Right lobe of liver (tissue), 4 donors: ENCODE data around the gene TIMP3.

ENCODE experiments used
- POLR2A ChIP-seq: fragments of 450-650 bp; IDR thresholded peaks from one replicate; pipeline ENCODE4 v1.6.1; 2017; ENCODE audit warnings: antibody characterized with exemption, mild to moderate bottlenecking
- TF ChIP-seq, protein P1 (sequence below), 4 donors: fragments of 200-600 bp in 3 of 4; fragments of 450-650 bp in 1 of 4; IDR thresholded peaks; one replicate each; pipeline versions ENCODE4 v1.5.1 to v1.8.0; 2016 to 2022; ENCODE audit warnings: antibody characterized with exemption in 4 of 4, mild to moderate bottlenecking in 2 of 4
- donor health status: DM: no; HTN: no; CAD: no.
- donor health status: DM: no; HTN: no; CAD: no.
- donor health status: DM: no; HTN: yes; CAD: no.

DNA sequence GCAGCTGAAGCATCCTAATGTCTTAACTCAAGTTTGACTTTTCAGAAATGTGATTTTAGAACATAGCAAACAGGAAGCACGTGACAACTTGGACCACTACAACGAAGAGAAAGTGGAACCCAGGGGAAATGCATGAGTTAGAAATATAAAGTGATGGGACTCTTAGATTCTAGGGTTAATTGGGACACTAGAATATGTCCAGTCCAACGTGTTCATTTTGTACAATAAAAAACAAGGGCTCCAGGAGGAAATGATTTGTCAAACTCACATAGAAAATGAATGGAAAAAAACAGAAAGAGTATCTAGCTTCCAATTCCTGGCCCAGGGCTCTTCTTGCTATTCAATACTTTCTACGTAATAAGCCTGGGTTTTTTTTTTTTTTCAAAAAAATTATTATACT is 30.7 kb downstream of the TIMP3 start:
- TF ChIP-seq, protein P1, sequence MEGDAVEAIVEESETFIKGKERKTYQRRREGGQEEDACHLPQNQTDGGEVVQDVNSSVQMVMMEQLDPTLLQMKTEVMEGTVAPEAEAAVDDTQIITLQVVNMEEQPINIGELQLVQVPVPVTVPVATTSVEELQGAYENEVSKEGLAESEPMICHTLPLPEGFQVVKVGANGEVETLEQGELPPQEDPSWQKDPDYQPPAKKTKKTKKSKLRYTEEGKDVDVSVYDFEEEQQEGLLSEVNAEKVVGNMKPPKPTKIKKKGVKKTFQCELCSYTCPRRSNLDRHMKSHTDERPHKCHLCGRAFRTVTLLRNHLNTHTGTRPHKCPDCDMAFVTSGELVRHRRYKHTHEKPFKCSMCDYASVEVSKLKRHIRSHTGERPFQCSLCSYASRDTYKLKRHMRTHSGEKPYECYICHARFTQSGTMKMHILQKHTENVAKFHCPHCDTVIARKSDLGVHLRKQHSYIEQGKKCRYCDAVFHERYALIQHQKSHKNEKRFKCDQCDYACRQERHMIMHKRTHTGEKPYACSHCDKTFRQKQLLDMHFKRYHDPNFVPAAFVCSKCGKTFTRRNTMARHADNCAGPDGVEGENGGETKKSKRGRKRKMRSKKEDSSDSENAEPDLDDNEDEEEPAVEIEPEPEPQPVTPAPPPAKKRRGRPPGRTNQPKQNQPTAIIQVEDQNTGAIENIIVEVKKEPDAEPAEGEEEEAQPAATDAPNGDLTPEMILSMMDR (IDR thresholded peaks at IDR 0.05) = no peak
- TF ChIP-seq POLR2A = no peak
